ENCODE measurements around the gene AGBL3. TPM values are rescaled to one million over a fixed set of nuclear protein-coding genes. Genes with fewer than 3 reads are reported as not detected.

Gene AGBL3
- total RNA-seq, 1 donor from 2014 or later, result 0.58 TPM

DNA sequence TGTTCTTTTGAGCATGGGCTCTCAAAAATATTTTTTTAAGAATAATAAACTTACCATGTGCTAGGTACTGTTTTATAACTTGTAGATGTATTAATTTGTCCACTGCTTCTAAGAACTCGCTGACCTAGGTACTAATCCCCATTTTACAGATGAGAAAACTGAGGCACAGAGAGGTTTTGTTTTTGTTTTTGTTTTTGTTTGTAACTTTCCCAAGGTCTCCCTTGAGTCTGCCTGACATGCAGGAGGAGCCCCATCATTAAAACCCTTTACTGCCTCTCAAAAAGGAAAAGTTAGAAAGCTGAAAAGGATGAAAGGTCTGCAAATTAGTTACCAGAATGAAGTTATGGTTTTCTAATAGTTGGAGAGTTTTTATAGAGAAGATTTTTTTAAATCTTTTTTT, 38.5 kb upstream of the AGBL3 start:
- H3K4me3 Mint-ChIP-seq, result no peak overlapping the region
- no peak overlapping the region for H2AFZ ChIP-seq (replicated peaks)
- H3K27me3 Mint-ChIP-seq (ENCODE audit: insufficient read depth, low read depth), result peaks cover 2% of the 10 kb centered on the region
- H3K27ac Mint-ChIP-seq, result no peak overlapping the region
- no peaks in the 10 kb centered on the region for H3K27me3 ChIP-seq
- H3K36me3 Mint-ChIP-seq, result peaks cover 23% of the 10 kb centered on the region
- no peak overlapping the region for H3K4me2 ChIP-seq
- H3K4me3 ChIP-seq, result no peak overlapping the region
- H3K36me3 ChIP-seq, result no peaks in the 10 kb centered on the region
- no peak overlapping the region for H3K9ac ChIP-seq
- no peaks in the 10 kb centered on the region for H4K20me1 ChIP-seq (ENCODE audit: low read depth)
- H3K27ac ChIP-seq, result no peak overlapping the region
- H3K79me2 ChIP-seq (ENCODE audit: low read depth), result no peaks in the 10 kb centered on the region
- no peaks in the 10 kb centered on the region for H3K9me3 ChIP-seq (ENCODE audit: low read depth)
- no peaks in the 10 kb centered on the region for H3K4me1 Mint-ChIP-seq
- no peak for DNase-seq (ENCODE audit: low spot score)
- TF ChIP-seq, protein P1, sequence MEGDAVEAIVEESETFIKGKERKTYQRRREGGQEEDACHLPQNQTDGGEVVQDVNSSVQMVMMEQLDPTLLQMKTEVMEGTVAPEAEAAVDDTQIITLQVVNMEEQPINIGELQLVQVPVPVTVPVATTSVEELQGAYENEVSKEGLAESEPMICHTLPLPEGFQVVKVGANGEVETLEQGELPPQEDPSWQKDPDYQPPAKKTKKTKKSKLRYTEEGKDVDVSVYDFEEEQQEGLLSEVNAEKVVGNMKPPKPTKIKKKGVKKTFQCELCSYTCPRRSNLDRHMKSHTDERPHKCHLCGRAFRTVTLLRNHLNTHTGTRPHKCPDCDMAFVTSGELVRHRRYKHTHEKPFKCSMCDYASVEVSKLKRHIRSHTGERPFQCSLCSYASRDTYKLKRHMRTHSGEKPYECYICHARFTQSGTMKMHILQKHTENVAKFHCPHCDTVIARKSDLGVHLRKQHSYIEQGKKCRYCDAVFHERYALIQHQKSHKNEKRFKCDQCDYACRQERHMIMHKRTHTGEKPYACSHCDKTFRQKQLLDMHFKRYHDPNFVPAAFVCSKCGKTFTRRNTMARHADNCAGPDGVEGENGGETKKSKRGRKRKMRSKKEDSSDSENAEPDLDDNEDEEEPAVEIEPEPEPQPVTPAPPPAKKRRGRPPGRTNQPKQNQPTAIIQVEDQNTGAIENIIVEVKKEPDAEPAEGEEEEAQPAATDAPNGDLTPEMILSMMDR (IDR thresholded peaks at IDR 0.05), result no peak
- TF ChIP-seq EZH2 (IDR thresholded peaks at IDR 0.05) (no peak), EZH2phosphoT487 (IDR thresholded peaks at IDR 0.05) (no peak)
- H3K4me1 ChIP-seq, result no peaks in the 10 kb centered on the region
- H3F3A ChIP-seq (ENCODE audit: low read depth), result no peaks in the 10 kb centered on the region
- H3K9me3 Mint-ChIP-seq, result no peaks in the 10 kb centered on the region

DNA sequence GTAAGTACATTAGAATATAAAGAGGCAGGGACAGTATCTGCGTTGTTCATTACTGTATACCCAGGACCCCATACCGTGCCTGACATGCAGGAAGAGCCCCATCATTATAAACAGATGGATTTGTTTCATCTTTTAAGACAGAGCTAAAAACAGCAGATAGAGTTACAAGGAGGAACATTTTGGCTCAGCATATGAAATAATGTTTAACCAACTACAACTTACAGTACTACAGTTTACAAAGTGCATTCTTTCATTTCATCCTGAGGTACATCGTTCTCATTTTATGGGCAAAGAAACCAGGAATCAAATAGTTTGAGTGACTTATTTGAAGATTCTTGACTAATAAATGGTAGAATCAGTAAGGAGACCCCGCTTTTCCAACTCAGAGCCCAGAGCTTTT, 38.1 kb upstream of the AGBL3 start:
- H3K9me3 ChIP-seq (ENCODE audit: low read depth), result no peaks in the 10 kb centered on the region
- H3K27ac ChIP-seq, result no peak overlapping the region
- H3F3A ChIP-seq (ENCODE audit: low read depth), result no peaks in the 10 kb centered on the region
- peaks cover 23% of the 10 kb centered on the region for H3K36me3 Mint-ChIP-seq
- no peaks in the 10 kb centered on the region for H4K20me1 ChIP-seq (ENCODE audit: low read depth)
- TF ChIP-seq EZH2phosphoT487 (IDR thresholded peaks at IDR 0.05), result no peak
- TF ChIP-seq EZH2 (IDR thresholded peaks at IDR 0.05), result no peak
- TF ChIP-seq, protein P1 (IDR thresholded peaks at IDR 0.05), result no peak
- H3K27me3 Mint-ChIP-seq (ENCODE audit: insufficient read depth, low read depth), result peaks cover 2% of the 10 kb centered on the region
- no peak overlapping the region for H3K27ac Mint-ChIP-seq
- H3K27me3 ChIP-seq, result no peaks in the 10 kb centered on the region
- H3K4me3 ChIP-seq, result no peak overlapping the region
- no peaks in the 10 kb centered on the region for H3K36me3 ChIP-seq
- H3K4me2 ChIP-seq, result no peak overlapping the region
- H2AFZ ChIP-seq (replicated peaks), result no peak overlapping the region
- DNase-seq (ENCODE audit: low spot score), result no peak
- H3K9me3 Mint-ChIP-seq, result no peaks in the 10 kb centered on the region
- H3K9ac ChIP-seq, result no peak overlapping the region
- H3K4me3 Mint-ChIP-seq, result no peak overlapping the region
- H3K4me1 ChIP-seq, result no peaks in the 10 kb centered on the region
- no peaks in the 10 kb centered on the region for H3K4me1 Mint-ChIP-seq
- no peaks in the 10 kb centered on the region for H3K79me2 ChIP-seq (ENCODE audit: low read depth)

- Histone ChIP-seq H3K4me2 (no peak overlapping the region), H3K4me3 (no peak overlapping the region), H3K27me3 (no peaks in the 10 kb centered on the region), H3K27ac (no peak overlapping the region), H3K36me3 (no peaks in the 10 kb centered on the region), H4K20me1 (ENCODE audit: low read depth) (no peaks in the 10 kb centered on the region), H3K9me3 (ENCODE audit: low read depth) (no peaks in the 10 kb centered on the region), H3K9ac (no peak overlapping the region), H2AFZ (replicated peaks) (no peak overlapping the region), H3K4me1 (no peaks in the 10 kb centered on the region), H3F3A (ENCODE audit: low read depth) (no peaks in the 10 kb centered on the region), H3K79me2 (ENCODE audit: low read depth) (no peaks in the 10 kb centered on the region)
- TF ChIP-seq, protein P1 (IDR thresholded peaks at IDR 0.05), result no peak
- TF ChIP-seq EZH2 (IDR thresholded peaks at IDR 0.05) (no peak), EZH2phosphoT487 (IDR thresholded peaks at IDR 0.05) (no peak)
- peaks cover 4% of the 10 kb centered on the region for H3K27me3 Mint-ChIP-seq (ENCODE audit: insufficient read depth, low read depth)
- peaks cover 25% of the 10 kb centered on the region for H3K36me3 Mint-ChIP-seq
- no peak overlapping the region for H3K27ac Mint-ChIP-seq
- DNase-seq (ENCODE audit: low spot score), result no peak
- no peak overlapping the region for H3K4me3 Mint-ChIP-seq
- no peaks in the 10 kb centered on the region for H3K4me1 Mint-ChIP-seq
- H3K9me3 Mint-ChIP-seq, result no peaks in the 10 kb centered on the region
Measured at GRCh38 chr7:134948736-134949135, 37.6 kb upstream of the AGBL3 start.
